Measurements from ENCODE around the gene NOD2.

The NOD2 gene

GRCh38 chr16:50743581-50744225, 50.3 kb downstream of the NOD2 start:
- DNase-seq, result no peak

- DNase-seq, result no peak
Observed at GRCh38 chr16:50744881-50745280, 51.5 kb downstream of the NOD2 start.

GRCh38 chr16:50745940-50746339, 52.5 kb downstream of the NOD2 start:
- no peak for DNase-seq

GRCh38 chr16:50747207-50747956, 54.0 kb downstream of the NOD2 start:
- DNase-seq, result no peak

GRCh38 chr16:50751528-50751927, 58.1 kb downstream of the NOD2 start:
- DNase-seq, result no peak

- no peak for DNase-seq
Observed at GRCh38 chr16:50752471-50753235, 59.2 kb downstream of the NOD2 start.

GRCh38 chr16:50756473-50756872, 63.1 kb downstream of the NOD2 start:
- no peak for DNase-seq

GRCh38 chr16:50761267-50761666, 67.9 kb downstream of the NOD2 start:
- no peak for DNase-seq

GRCh38 chr16:50762241-50762640, 68.8 kb downstream of the NOD2 start:
- DNase-seq, result no peak

- no peak for DNase-seq
Observed at GRCh38 chr16:50763211-50763610, 69.8 kb downstream of the NOD2 start.

- DNase-seq, result no peak
Observed at GRCh38 chr16:50765260-50765659, 71.9 kb downstream of the NOD2 start.

GRCh38 chr16:50765861-50766260, 72.5 kb downstream of the NOD2 start:
- no peak for DNase-seq

- no peak for DNase-seq
Observed at GRCh38 chr16:50767197-50767596, 73.8 kb downstream of the NOD2 start.

GRCh38 chr16:50771366-50771765, 78.0 kb downstream of the NOD2 start:
- DNase-seq, result no peak

GRCh38 chr16:50774405-50774804, 81.0 kb downstream of the NOD2 start:
- DNase-seq, result no peak

GRCh38 chr16:50774960-50775359, 81.6 kb downstream of the NOD2 start:
- DNase-seq, result no peak

- DNase-seq, result no peak
Observed at GRCh38 chr16:50776037-50776436, 82.6 kb downstream of the NOD2 start.

GRCh38 chr16:50778284-50779163, 85.1 kb downstream of the NOD2 start:
- no peak for DNase-seq

GRCh38 chr16:50781043-50781442, 87.6 kb downstream of the NOD2 start:
- no peak for DNase-seq

- DNase-seq, result no peak
Observed at GRCh38 chr16:50781518-50781917, 88.1 kb downstream of the NOD2 start.
